HepG2 (cell line): Measurements from ENCODE around the gene CLIC6. TPM values are rescaled to one million over a fixed set of nuclear protein-coding genes. Genes with fewer than 3 reads are reported as not detected.

ENCODE experiments used
- ATAC-seq: fragments of 200-7000 bp; cut with Tn5 transposase; 3 replicates; pipeline ENCODE4 v1.9.1; 2020; ENCODE audit warnings: mild to moderate bottlenecking, moderate library complexity
- BruUV-seq: library from RNA; stranded (reverse); fragments of 400-500 nt; replicated peaks from 2 replicates; lab custom pipeline; 2021; lab: Mats Ljungman, UMichigan
- CTCF ChIA-PET: fragments of 300-600 bp; formaldehyde crosslinking; extraction: SDS; loops from one replicate; lab custom pipeline; 2021; ENCODE audit warnings: low total read pairs, inconsistent platforms, low intra/inter-chr PET ratio; lab: Yijun Ruan, JAX
- POLR2A ChIA-PET: fragments of 350-600 bp; sonication (Branson Sonifier 250); formaldehyde crosslinking; loops from one replicate; lab custom pipeline; 2020; ENCODE audit warnings: antibody characterized with exemption, inconsistent platforms; lab: Yijun Ruan, JAX
- DNase-seq: peaks from one replicate; pipeline ENCODE4 v3.0.0-alpha.2; 2015; ENCODE audit warnings: low spot score
- FAIRE-seq: peaks from 3 replicates; lab custom pipeline; 2011; peaks lifted over from hg19 to GRCh38; lab: Jason Lieb, UNC
- H2AFZ ChIP-seq: one replicate; pipeline ENCODE4 v1.6.1; 2011; ENCODE audit warnings: low read length, inconsistent platforms
- H3K27ac ChIP-seq: fragments of 300-600 bp; 3 replicates; pipeline ENCODE4 v1.8.0; 2011; ENCODE audit warnings: mixed run types, mild to moderate bottlenecking, mixed read lengths, low read length, inconsistent platforms; ENCODE audit not compliant: insufficient read depth; ENCODE audit errors: extremely low read length
- H3K27me3 ChIP-seq, 2 experiments: fragments of 200-600 bp in 1 of 2; 2 replicates in 1 of 2; 3 replicates in 1 of 2; pipeline versions ENCODE4 v1.6.0 to v1.8.0; 2011; ENCODE audit warnings: low read length in 2 of 2, mild to moderate bottlenecking in 2 of 2, moderate library complexity in 2 of 2, inconsistent platforms in 1 of 2; ENCODE audit not compliant: insufficient read depth in 2 of 2, control insufficient read depth in 1 of 2
- H3K36me3 ChIP-seq, 2 experiments: fragments of 200-600 bp in 1 of 2; replicated peaks in 1 of 2; 2 replicates in 1 of 2; 3 replicates in 1 of 2; pipeline versions ENCODE4 v1.5.1 to v1.8.0; 2011; ENCODE audit warnings: low read length in 2 of 2, inconsistent platforms in 1 of 2; ENCODE audit not compliant: insufficient read depth in 2 of 2, control insufficient read depth in 1 of 2
- H3K4me1 ChIP-seq: 2 replicates; pipeline ENCODE4 v1.5.1; 2012; ENCODE audit warnings: low read length, inconsistent platforms; ENCODE audit not compliant: insufficient read depth
- H3K4me2 ChIP-seq: 2 replicates; pipeline ENCODE4 v1.6.0; 2011; ENCODE audit warnings: low read depth, low read length, inconsistent platforms
- H3K4me3 ChIP-seq, 3 experiments: fragments of 200-600 bp in 1 of 3; sonication (generic), shearing (Covaris generic) in 1 of 3; replicated peaks in 1 of 3; 2 replicates each; pipeline ENCODE4 v1.5.1; 2011 to 2016; ENCODE audit warnings: low read length in 3 of 3, inconsistent platforms in 2 of 3, low read depth in 2 of 3, mild to moderate bottlenecking in 2 of 3, control low read depth in 1 of 3, mixed read lengths in 1 of 3; ENCODE audit not compliant: insufficient read depth in 1 of 3
- H3K79me2 ChIP-seq: one replicate; pipeline ENCODE4 v1.6.1; 2011; ENCODE audit warnings: low read length, inconsistent platforms; ENCODE audit not compliant: insufficient read depth
- H3K9ac ChIP-seq: 2 replicates; pipeline ENCODE4 v1.6.0; 2011; ENCODE audit warnings: mild to moderate bottlenecking, low read depth, low read length, inconsistent platforms; ENCODE audit not compliant: insufficient read depth
- H3K9me3 ChIP-seq: 2 replicates; pipeline ENCODE4 v1.5.1; 2012; ENCODE audit warnings: mild to moderate bottlenecking, low read length
- H4K20me1 ChIP-seq: 2 replicates; pipeline ENCODE4 v1.6.0; 2011; ENCODE audit warnings: inconsistent platforms, mild to moderate bottlenecking, low read length, moderate library complexity; ENCODE audit not compliant: insufficient read depth
- CTCF ChIP-seq: sonication (generic); formaldehyde crosslinking; IDR thresholded peaks from 2 replicates; pipeline ENCODE4 v1.5.0; 2020; ENCODE audit warnings: mild to moderate bottlenecking, missing genetic modification reagents, moderate library complexity
- FOSL2 ChIP-seq: sonication (generic); formaldehyde crosslinking; IDR thresholded peaks from 2 replicates; pipeline ENCODE4 v1.4.0; 2020; ENCODE audit warnings: missing genetic modification reagents
- HOXA5 ChIP-seq: sonication (generic); formaldehyde crosslinking; IDR thresholded peaks from 2 replicates; pipeline ENCODE4 v1.4.0; 2020; ENCODE audit warnings: missing genetic modification reagents
- JDP2 ChIP-seq: sonication (generic); formaldehyde crosslinking; IDR thresholded peaks from 2 replicates; pipeline ENCODE4 v1.8.1; 2022; ENCODE audit warnings: missing genetic modification reagents, borderline replicate concordance
- MTA3 ChIP-seq: sonication (generic); formaldehyde crosslinking; IDR thresholded peaks from 2 replicates; pipeline ENCODE4 v1.4.0; 2020; ENCODE audit warnings: missing genetic modification reagents
- MZF1 ChIP-seq: sonication (generic); formaldehyde crosslinking; IDR thresholded peaks from 2 replicates; pipeline ENCODE4 v1.8.1; 2023; ENCODE audit warnings: mild to moderate bottlenecking, missing genetic modification reagents, borderline replicate concordance
- SALL1 ChIP-seq: sonication (generic); formaldehyde crosslinking; IDR thresholded peaks from 2 replicates; pipeline ENCODE4 v1.8.0; 2022; ENCODE audit warnings: mild to moderate bottlenecking, missing genetic modification reagents
- YEATS4 ChIP-seq: sonication (generic); formaldehyde crosslinking; IDR thresholded peaks from 2 replicates; pipeline ENCODE4 v1.4.0; 2020; ENCODE audit warnings: missing genetic modification reagents, borderline replicate concordance
- ZNF772 ChIP-seq: sonication (generic); formaldehyde crosslinking; IDR thresholded peaks from 2 replicates; pipeline ENCODE4 v1.5.0; 2020; ENCODE audit warnings: mild to moderate bottlenecking, missing genetic modification reagents
- ZSCAN21 ChIP-seq: sonication (generic); formaldehyde crosslinking; IDR thresholded peaks from 2 replicates; pipeline ENCODE4 v1.8.0; 2022; ENCODE audit warnings: mild to moderate bottlenecking, missing genetic modification reagents, moderate library complexity, borderline replicate concordance
- ZSCAN22 ChIP-seq: sonication (generic); formaldehyde crosslinking; IDR thresholded peaks from 2 replicates; pipeline ENCODE4 v1.4.0; 2020; ENCODE audit warnings: mild to moderate bottlenecking, missing genetic modification reagents
- WGBS: methylation state at CpG from one replicate; pipeline ENCODE4 v1.1.6; 2017; ENCODE audit warnings: low lambda C conversion rate; 5-methylcytosine and 5-hydroxymethylcytosine counted together
- in situ Hi-C: cut with HindIII; loops from 2 replicates; pipeline ENCODE4 v1.10.0; 2017; ENCODE audit warnings: low pct_unique_long_range_greater_than_20kb; ENCODE audit not compliant: extremely low pct_ligation_motif_present
- intact Hi-C: fragments of 100-400 bp; cut with micrococcal nuclease; formaldehyde crosslinking; loops from one replicate; pipeline ENCODE4 v1.10.0; 2022; ENCODE audit not compliant: unreplicated experiment
- polyA plus RNA-seq, 8 experiments: library from polyadenylated mRNA; depleted of rRNA in 3 of 8; stranded (reverse) in 7 of 8; unstranded in 1 of 8; fragments of >200 nt; fragmentation: Illumina TruSeq in 4 of 8; extraction: Trizol in 4 of 8; gene quantifications; 2 replicates each; pipeline versions ENCODE4 v1.2.1 to v1.2.3, GENCODE V29; 2011 to 2016; ENCODE audit warnings: low read depth in 4 of 8, missing spikeins in 1 of 8, mixed read lengths in 1 of 8; ENCODE audit not compliant: insufficient read depth in 1 of 8
- total RNA-seq, 5 experiments: library from RNA; depleted of rRNA; stranded (reverse); fragments of >200 nt; fragmentation: Illumina TruSeq; extraction: Trizol; gene quantifications; 2 replicates each; pipeline ENCODE4 v1.2.3, GENCODE V29; 2016; ENCODE audit warnings: low read depth in 1 of 5

Gene CLIC6
- total and polyA plus RNA-seq, 2 of the 13 experiments (the other 11 are each of a cell fraction or from before 2014, with no cell fraction given) = not detected

- TF ChIP-seq HOXA5 (CRISPR knock-in tag) = no peak
- no peak for TF ChIP-seq MZF1 (CRISPR knock-in tag)
- TF ChIP-seq ZNF772 = no peak
- no peak for TF ChIP-seq ZSCAN22
- TF ChIP-seq MTA3 = no peak
- no peak for TF ChIP-seq YEATS4 (CRISPR knock-in tag)
Observed at GRCh38 chr21:34688715-34689114, 19.9 kb downstream of the CLIC6 start (continued).

GRCh38 chr21:34690041-34690792 lies 21.4 kb downstream of the CLIC6 start:
- TF ChIP-seq ZSCAN21 (CRISPR knock-in tag) (no peak), CTCF (CRISPR knock-in tag) (no peak), MZF1 (CRISPR knock-in tag) (no peak), FOSL2 (CRISPR knock-in tag) (peak; percentile 39; the same call in 1 of the 2 replicates), JDP2 (no peak), SALL1 (no peak)
- no peak for DNase-seq
- no TSS peak for BruUV-seq
- Histone ChIP-seq H2AFZ (no peak overlapping the region), H3K79me2 (no peaks in the 10 kb centered on the region), H3K27ac (no peak overlapping the region), H3K9me3 (no peaks in the 10 kb centered on the region), H4K20me1 (no peaks in the 10 kb centered on the region), H3K4me1 (0 out of 2 replicates have a peak, but pooled peaks cover 13% of the 10 kb centered on the region), H3K4me2 (no peak overlapping the region), H3K9ac (no peak overlapping the region), H3K36me3 (no peaks in the 10 kb centered on the region), H3K27me3 (peaks cover 0 to 33% of the 10 kb centered on the region in 2 experiments; a peak in 2 of 5 replicates), H3K4me3 (no peak overlapping the region)
- FAIRE-seq = no peak
- CTCF ChIA-PET = no interaction called here
- in situ Hi-C loops = loop anchor here (10.0 kb wide), 1 partner anchor 1155 kb away; no protein-coding TSS in a partner anchor
- intact Hi-C loops = no loop called here
- WGBS = 42% methylated on average over 11 of the region's 11 CpGs
- no peak for ATAC-seq
- POLR2A ChIA-PET = no interaction called here
